ENCODE data around the gene CACHD1.

CACHD1 gene

DNA sequence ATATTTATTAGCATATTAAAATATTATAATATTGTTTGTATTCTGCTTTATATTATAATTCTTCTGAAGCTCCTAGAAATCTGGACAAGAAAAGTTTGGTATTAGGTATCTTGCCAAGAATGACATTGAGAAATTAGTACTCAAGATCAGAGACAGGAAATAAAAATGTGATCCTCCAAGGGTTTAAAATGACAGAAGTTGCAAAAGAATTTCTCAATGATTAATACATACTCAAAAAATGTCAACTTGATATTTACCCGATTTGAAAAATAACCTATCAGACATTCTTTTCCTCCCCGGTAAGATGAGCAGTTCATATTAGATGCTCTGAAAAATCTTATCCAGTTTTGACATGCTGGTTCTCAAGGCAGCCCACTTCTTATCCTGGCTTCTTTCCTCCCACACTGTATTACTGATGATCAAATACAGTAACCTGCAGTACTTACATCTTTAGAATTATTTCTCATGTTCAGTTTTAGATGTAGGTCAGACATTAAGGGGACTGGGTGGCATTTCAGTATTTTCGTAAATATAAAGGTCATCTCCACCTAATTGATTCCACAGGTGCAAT lies 55.3 kb downstream of the CACHD1 start:
- no peak for DNase-seq

DNA sequence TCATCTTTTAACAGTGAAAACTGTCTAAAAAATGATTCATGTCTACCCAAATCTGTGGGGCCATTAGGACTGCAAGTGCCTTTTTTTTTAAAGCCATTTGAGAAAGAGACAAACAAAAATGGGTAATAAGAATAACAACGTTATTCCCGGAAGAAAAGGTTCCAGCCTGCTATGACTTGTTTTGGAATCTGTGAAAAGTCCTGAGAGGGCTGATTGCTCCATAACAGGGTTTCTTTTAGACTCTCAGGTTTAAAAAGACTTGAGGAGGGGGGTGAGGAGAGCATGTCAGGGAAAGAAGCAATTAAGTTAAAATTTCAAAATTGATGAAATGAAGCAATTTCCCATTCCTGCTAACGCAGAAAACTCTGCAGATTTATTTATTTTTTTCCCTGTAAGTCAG lies 56.4 kb downstream of the CACHD1 start:
- no peak for DNase-seq

DNA sequence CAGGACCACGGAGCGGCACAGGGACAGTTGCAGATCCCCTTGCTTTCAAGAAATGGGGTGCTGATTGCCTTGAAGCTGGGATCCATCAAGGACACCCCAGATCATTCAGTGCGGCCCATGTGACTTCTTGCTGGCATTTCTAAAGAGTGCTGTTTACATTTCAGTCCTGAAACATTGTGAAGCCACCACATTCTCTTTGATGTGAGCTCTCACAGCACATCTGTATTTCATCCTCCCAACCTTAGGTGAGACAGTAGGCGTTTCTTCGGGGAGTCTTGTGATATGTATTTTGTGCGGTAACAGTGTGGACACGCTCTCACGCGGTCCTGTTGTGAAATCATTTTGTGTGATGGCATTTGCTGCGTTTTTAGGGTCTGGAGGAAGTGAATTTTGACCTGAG lies 57.2 kb downstream of the CACHD1 start:
- no peak for DNase-seq

DNA sequence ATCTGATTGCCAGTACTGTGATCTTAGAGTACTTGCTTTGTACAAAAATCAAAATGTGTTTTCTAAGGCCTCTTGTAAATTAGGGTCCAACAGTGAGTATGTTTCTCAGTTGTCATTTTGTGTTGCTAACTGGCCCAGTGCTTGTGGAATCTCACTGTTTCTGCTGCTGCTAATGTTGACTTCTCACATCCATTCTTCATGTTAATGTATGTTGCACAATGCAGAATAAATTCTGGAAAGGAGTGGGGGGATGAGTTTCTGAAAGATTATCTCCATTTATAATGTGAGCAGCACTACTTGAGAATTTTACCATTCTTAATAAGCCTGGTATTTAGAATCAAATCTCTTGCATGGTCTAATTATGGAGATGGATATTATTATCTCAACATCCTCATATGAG lies 57.9 kb downstream of the CACHD1 start:
- DNase-seq = no peak

DNA sequence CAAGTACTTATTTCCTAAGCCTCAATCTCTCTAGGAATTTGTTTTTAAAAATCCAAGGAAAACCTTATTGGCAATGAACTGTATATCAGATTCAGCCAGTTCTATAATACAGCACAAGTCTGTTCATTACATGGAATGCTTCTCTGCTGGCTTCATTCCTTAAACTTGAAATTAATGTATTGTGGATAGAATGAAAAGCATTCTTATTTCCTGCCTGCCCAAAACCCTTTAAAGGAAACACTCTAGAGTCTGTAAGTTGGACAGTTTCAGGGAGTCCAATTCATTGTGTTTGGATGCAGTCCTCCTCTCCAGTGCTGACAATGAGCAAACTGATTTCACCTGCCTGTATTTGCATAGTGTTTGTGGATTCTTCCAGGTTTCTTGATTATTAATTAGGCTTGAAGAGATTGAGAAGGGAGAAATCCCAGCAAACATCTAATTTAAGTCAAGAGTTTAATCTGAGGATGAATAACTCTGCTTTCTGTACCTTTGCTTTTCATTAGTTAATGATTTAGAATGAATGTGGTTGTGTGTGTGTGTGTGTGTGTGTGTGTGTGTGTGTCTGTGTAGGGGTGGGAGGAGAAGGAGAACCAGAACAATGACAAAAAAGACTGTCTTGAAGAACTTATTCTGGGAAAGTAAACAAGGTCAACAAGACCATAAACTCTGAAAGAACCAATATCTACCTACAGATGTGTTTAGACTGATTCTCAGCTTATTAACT lies 61.2 kb downstream of the CACHD1 start:
- DNase-seq = no peak

DNA sequence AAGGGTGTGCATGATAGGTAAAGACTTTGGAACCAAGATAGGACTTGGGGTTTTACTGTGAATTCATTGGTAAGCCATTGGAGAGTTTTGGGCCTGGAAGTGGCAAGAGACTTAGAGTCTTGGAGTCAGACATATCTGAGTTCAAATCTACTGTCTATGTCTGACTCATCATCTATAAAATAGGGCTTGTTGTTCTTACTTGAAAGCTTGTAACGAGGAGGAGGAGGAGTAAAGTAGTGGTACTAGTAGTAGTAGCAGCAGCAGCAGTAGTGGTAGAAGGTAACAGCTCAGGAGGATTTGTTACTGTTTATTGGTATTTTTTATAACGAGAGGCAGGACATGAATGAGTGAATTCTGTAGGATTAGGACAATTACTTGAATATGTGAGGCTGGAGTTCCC lies 62.7 kb downstream of the CACHD1 start:
- DNase-seq = no peak

DNA sequence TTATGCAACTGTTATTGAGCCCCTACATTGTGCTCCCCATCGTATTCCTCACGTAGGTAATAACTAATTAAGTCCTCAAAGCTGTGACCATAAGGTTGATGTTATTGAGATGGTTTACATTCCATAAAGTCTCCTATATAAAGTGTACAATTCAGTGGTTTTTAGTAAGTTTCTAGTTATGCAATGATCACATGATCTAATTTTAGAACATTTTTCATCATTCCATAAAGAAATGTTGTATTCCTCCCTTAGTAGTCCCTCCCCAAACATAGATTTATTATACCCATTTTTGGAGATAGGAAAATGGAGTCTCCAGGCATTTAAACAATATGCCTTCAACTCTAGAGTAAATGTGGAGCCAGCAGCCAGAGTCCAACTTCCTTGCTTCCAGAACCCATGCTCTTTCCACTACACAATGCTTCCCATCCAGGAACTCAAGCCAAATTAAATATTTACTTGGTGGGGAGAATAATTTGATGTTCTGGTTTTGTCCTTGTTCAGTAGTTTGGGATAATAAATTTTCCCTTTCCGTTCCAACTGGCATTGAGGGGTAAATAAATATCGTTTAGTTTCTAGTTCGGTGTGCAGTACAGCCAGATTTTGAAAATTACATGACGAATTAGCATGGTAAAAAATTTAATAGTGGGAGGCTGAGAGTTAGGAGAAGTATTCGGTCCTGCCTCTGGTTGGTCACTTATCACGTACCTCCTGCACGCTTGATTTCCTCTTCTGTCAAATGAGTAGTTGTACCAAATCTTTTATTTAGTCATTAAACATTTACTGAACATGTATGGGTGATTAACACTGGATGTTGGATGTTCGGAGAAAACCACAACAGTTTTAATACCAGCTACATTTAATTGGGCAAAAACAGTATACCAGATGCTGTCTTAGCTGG lies 66.3 kb downstream of the CACHD1 start:
- DNase-seq = no peak

DNA sequence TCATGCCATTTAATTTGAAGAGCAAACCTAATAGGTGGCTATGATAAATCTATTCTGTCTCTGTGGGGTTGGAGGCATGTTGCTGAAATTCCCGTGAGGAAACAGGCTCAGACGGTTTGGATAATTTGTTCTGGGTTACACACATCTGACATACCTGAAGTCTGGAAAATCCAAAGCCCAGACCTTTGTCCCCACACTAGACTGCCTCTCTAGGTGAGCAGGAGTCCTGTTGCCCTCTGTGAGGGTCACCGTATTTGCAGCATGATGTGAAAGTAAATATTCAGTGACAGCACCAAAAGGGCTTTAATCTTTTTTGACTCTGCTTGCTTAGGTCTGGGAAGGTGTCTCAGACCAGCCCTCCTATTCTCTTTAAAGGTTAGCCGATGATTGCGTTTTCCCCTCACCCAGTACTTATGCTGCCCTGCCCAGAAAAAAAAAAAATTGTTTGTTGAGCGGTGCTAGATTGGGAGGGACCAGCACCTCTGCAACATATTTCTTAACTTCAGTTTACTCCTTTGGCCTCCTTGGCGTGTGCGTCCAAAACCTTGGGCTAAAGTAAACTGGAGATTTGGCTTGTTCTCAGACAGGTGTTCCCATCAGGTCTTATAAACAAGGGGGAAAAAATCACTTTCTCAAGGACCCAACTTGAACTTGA lies 67.0 kb downstream of the CACHD1 start:
- DNase-seq = no peak

DNA sequence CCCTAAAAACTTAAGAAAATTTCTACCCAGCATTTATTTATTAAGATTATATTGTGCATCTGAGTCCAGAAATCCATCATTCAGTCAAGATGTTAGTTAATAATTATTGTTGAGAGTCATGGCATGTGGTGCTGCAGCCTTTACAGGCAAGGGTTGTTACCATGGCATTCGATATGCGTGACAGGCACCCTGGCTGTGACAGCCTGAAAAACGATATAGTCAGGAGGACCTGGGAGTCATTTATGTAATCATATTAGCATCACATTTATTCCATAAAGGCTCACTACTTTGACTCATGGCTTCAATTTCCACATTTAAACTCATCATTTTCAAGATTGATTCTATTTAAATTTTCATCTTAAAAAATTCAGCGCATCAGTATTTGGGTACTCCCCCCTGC lies 68.0 kb downstream of the CACHD1 start:
- DNase-seq = peak; percentile 16

DNA sequence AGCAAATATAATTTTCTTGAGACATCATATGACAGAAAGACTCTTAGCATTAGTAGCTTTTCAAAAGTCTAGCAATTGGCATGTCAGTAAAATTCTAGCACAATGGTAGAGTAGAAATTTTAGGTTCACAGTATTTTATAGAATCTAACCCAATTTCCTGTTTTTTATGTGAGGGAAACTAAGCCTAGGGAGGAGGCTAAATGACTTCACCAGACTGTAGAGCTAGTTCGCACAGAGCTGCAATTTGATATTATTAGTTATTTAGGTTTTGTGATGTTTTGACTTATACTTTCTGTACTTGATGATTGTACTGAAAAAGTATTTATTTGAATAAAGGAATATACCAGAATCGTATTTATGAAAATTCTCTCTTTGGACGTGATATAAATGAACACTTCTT lies 68.5 kb downstream of the CACHD1 start:
- DNase-seq = no peak

DNA sequence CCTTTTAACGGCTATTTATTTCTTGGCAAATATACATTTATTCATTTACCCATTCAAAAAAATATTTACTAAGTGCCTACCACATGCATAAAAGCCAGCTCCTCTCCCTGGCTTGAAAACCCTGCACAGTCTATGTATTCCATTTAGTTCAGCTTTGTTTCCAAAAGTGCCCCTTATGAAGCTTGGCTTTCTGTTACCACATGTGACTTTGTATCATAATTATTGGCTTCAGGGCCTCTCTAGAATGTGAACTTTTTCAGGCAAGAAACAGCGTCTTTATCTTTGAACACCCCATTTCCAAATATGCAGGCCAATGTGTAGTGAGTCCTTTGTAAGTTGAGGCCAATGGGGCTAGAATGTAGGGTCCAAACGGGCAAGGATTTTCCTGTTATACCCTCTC lies 69.4 kb downstream of the CACHD1 start:
- no peak for DNase-seq

DNA sequence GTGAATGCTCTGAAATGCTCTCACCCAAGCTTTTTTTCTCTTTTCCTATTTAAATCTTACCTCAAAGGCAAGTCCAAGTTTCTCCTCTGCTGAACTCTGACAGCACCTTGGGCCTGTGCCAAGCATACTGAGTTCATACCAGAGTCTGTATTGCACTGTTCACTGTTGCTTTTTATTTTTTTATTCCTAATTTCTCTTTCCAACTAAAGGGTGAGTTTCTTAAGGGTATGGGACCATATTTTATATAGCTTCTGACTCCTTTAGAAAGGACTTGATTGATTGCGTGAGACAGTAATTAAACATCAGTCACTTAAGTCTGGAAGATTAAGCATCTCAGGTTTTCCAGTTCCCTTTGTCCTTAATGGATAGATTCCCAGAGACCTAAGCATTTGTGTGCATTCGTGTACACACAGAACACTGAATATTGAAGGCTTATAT lies 69.9 kb downstream of the CACHD1 start:
- DNase-seq = no peak

DNA sequence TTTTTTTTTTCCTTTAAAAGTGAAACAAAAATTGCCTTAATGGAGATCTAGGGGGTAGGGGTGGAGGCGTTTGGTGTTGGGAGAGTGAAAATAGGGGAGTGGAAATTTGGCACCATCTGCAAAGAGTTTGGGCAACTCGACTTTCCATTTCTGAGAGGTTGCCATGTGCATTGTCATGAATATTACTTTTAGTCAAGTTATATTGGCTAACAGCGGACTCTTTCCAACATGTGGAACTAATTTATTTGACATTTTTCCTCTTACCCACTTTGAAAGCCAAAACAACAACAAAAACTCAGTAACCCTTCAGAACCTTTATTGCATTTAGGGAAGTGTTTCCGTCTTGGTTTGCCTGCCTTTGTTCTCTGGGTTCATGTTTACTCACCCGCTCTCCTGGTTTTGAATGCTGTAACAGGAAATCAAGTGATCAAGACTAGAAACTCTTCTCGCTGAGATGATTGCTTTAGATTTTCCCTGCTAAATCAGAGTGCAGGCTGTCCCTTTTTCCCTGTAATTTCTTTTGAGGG lies 70.4 kb downstream of the CACHD1 start:
- no peak for DNase-seq

DNA sequence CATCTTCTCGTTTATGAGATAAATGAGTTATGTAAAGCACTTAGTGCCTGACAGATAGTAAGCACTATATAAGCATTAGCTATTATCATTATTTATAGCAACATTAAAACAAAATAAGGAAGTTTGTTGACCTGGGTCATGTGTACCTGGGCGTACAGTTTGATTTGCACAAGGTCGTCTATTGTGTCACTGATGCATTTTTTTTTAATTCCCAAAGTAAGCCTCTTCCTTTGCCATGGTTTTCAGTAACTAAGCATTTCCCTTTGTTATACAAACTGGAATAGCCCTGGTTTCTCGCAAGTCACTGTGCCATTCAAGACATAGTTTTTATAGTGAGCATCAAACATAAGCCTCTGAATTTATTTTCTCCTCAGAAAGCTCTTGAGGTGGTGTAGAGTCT lies 72.2 kb downstream of the CACHD1 start:
- no peak for DNase-seq

DNA sequence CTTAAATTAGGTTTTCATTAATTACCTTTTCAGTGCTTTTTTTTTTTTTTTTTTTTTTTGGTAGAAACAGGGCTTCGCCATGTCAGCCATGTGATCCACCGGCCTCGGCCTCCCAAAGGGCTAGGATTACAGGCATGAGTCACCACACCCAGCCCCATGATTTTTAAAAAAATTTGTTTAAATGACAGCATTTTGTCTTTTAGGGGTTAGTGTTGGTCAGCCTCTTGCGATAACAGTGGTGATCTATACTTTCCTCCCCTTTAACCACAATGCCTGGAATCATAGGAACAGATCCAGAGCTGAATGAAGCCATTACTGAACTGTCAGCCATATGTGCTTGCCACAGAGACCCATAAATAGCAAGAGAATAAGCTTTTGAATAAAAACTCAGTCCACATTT lies 73.9 kb downstream of the CACHD1 start:
- DNase-seq = no peak

DNA sequence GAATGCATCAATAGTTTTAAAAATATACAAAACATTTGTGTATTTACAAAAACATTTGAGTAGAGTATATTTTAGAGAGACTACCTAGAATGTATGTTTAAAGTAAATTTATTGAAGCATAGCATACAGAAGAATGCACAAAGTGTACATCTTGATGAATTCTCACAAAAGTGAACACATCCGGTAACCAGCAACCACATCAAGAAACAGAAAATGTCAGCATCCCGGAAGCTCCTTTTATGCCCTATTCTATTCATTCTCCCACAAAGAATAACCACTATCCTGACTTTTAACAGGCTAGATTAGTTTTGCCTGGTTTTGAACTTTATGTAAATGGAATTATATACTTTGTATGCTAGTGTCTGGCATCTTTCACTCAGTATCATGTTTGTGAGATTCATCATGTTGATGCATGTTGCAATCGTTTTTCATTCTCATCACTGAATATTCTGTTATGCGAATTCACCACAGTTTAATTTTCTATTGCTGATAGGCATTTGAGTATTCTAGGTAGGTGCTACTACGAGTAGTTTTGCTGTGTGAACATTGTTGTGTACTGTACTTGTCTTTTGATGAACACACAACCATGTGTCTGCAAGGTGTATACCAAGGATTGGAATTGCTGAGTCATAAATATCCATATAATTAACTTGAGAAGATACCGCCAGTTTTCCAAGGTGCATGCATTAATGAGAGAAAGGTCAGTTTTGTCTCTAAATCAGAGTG lies 75.4 kb downstream of the CACHD1 start:
- no peak for DNase-seq

DNA sequence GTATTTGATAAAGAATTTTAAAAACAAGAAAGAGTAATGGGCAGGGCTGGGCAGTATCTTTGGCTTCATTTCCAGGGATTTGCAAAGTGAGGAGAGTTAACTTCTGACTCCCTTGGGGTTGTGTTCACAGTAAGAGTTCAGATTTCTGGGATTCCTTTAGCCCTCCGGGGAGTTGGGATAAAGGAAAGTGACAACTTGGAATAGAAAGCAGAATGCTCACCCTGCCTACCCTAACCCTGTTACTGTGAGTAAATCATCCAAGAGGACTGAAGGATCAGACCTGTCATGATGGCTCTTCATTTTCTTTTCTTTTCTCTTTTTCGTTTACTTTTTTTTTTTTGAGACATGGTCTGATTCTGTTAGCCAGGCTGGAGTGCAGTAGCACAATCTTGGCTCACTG lies 76.1 kb downstream of the CACHD1 start:
- no peak for DNase-seq

DNA sequence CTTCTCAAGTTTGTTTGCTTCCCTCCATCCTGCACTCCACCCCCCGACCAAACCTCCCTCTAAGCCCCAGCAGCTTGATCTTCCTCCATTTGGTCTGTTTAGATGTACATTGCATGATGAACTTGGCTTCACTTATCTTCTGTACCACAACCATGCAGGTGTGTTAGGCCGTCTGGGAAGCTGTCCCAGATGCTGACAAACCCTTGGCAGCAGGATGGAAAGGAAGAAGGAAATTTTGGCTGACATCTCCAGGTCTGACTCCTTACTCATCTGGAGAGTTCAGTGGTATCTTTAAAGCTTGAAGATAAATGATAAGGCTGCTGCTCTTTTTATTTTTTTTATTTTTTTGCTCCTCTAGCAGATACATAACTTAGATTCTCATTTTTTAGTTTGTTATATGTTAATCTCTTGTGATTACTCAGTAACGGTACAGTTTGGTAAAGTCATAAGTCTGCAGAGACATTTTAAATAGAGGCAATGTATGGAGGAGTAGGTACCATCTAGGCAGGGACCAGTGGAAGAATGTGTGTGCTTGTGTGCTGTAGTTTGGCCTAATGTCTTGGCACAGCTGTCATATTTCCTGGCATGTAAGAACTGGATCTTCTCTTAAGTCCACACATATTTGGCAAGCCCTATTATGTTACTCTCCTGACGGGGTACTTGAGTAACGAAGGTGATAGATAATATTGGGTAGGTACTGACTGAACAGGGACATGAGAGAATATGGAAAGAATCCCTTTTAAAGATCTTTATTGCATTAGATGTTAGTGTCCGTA lies 79.7 kb downstream of the CACHD1 start:
- no peak for DNase-seq

DNA sequence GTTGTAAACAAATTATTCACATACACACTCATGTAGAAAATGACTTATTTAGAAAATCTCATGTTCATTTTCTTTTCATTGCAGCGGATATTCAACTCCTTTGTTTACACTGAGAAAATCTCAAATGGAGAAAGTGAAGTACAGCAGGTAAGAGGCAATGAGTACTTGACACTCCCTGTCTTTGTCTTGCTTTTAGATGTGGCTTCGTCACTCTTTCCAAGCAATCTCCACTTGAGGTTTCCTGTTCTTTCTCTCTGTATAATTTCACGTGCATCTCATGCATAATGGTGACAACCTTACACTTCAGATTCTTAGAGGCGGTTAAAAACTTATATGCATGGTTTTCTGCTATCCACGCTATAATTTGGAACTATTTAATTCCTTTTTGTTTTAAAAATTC lies 80.6 kb downstream of the CACHD1 start:
- DNase-seq = no peak

DNA sequence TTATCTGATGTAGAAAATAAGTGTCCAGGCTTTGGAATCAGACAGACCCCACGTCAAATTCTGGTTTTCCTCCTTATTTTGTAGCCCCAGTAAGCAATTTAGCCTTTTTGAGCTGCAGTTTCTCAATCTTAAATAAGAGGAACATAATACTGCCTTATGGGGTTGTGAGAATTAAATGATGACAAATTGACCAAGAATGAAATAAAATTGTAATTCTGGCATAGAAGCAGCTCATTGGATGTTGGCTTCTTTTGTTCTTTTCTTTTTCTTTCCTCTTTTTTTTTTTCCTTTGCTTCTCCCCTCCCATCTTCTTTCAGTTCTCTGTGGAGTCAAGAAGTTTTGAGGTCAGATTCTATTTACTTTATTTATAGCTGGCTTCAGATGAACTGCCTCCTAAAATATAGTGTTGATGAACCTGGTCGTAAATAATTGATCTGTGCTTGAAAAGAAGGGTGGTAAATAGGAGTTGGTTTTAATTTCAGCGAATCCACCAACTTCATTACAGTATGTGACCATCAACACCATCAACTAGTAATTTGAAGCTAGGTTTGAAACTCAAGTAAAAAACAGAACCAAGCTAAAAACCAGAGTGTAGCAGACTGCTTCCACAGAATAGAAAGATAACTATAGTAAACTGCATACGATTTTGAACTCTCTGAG lies 81.1 kb downstream of the CACHD1 start:
- DNase-seq = no peak

DNA sequence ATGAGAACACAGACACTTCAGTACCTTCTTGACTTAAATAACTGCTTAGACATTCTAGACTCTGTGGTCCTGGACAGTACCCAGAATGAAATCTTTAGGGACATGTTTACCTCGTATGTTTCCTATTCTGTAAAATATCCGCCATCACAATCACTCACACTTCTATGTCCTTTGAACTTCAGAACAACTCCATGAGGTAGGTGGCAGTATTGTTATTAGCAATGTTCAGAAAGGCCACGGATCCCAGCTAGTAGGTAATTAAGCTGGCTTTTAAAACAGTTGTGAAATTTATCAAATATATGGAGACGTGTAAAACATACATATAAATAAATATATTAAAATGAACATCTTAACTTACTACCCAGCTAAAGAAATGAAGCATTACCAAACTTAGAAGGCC lies 83.4 kb downstream of the CACHD1 start:
- DNase-seq = no peak

All from NCI-H524 treated with DMSO at 0.1 percent for 48 hours (cell line).